BE2C (cell line): Measurements from ENCODE around the gene HOXC9.

Source experiments
- DNase-seq: peaks from one replicate; pipeline ENCODE4 v3.0.0-alpha.2; 2020
- H3K27me3 ChIP-seq: fragments of 250-450 bp; sonication (Bioruptor Pico); 2 replicates; pipeline ENCODE4 v1.5.1; 2020; ENCODE audit warnings: mild to moderate bottlenecking
- H3K36me3 ChIP-seq: fragments of 250-450 bp; sonication (Bioruptor Pico); 2 replicates; pipeline ENCODE4 v1.5.1; 2020; ENCODE audit warnings: mild to moderate bottlenecking
- H3K4me1 ChIP-seq: fragments of 250-450 bp; sonication (Bioruptor Pico); 2 replicates; pipeline ENCODE4 v1.5.1; 2020
- H3K4me3 ChIP-seq: 2 replicates; pipeline ENCODE4 v1.5.1; 2011; ENCODE audit warnings: low read depth, low read length
- H3K9me3 ChIP-seq: fragments of 250-450 bp; sonication (Bioruptor Pico); 2 replicates; pipeline ENCODE4 v1.5.1; 2020
- TF ChIP-seq, protein P1 (sequence below): IDR thresholded peaks from 2 replicates; pipeline ENCODE4 v1.5.1; 2012; ENCODE audit warnings: mild to moderate bottlenecking, low read depth, low read length

HOXC9 gene

DNA sequence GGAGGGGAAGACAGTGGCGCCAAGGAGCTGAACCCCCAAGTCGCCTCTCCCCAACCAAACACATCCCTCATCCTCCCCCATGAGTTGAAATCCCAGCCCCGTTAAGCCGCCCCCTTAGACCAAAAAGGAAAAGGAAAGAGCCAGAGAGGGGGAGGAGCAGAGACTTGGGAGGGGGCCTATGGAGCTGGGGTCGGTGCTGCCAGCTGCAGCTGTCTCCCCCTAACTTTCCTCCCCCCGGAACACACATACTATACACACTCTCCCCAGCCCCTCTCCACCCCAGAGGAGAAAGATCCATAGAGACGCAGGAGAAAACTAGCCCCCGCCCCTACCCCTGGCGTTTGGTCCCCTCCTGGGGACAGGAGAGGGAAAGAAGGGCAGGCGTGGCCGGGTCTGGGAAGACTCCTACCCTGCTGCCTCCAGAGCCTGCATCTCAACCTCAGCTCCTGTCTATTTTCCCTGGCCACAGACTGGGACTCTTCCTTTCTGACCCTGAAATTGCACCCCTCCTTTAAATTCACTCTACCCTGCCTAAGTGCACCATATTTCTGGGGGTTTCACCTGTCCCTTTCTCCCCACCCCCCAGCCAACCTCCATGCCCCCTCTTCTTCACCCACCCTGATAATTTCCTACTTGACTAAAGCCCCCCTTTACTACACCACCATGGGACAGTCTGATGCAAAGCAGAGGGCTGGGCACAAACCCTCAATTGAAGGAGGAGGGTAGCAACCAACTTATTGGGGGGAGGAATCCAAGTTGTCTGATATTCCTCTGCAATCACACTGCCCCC lies 1.7 kb upstream of the HOXC9 start:
- H3K9me3 ChIP-seq: no peaks in the 10 kb centered on the region
- H3K36me3 ChIP-seq: no peaks in the 10 kb centered on the region
- H3K4me3 ChIP-seq: peak overlapping the region; percentile 95
- peaks cover 5% of the 10 kb centered on the region; the same call in 1 of the 2 replicates for H3K4me1 ChIP-seq
- DNase-seq: no peak
- no peaks in the 10 kb centered on the region for H3K27me3 ChIP-seq
- TF ChIP-seq, protein P1, sequence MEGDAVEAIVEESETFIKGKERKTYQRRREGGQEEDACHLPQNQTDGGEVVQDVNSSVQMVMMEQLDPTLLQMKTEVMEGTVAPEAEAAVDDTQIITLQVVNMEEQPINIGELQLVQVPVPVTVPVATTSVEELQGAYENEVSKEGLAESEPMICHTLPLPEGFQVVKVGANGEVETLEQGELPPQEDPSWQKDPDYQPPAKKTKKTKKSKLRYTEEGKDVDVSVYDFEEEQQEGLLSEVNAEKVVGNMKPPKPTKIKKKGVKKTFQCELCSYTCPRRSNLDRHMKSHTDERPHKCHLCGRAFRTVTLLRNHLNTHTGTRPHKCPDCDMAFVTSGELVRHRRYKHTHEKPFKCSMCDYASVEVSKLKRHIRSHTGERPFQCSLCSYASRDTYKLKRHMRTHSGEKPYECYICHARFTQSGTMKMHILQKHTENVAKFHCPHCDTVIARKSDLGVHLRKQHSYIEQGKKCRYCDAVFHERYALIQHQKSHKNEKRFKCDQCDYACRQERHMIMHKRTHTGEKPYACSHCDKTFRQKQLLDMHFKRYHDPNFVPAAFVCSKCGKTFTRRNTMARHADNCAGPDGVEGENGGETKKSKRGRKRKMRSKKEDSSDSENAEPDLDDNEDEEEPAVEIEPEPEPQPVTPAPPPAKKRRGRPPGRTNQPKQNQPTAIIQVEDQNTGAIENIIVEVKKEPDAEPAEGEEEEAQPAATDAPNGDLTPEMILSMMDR: no peak; the same call in 1 of the 2 replicates

DNA sequence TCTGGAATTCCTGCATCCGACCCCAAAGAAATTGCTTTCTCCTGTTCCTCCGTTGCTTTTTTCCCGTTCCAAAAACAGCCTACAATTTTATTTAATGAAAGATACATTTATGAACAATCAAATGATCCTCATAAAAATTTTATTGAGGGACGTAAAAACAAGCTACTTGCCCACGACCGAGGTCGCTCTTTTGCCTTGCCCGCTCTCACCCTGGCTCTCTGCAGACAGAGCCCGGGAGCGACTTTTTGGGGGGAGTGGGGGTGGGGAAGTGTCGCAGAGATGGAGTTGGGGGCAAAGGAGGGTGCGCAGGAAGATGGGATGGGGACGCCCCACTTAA lies 1.1 kb upstream of the HOXC9 start:
- no peaks in the 10 kb centered on the region for H3K27me3 ChIP-seq
- peak overlapping the region; percentile 95 for H3K4me3 ChIP-seq
- no peak for DNase-seq
- no peaks in the 10 kb centered on the region for H3K36me3 ChIP-seq
- H3K9me3 ChIP-seq: no peaks in the 10 kb centered on the region
- TF ChIP-seq, protein P1: peak; percentile 12; the same call in 1 of the 2 replicates
- peaks cover 9% of the 10 kb centered on the region for H3K4me1 ChIP-seq

DNA sequence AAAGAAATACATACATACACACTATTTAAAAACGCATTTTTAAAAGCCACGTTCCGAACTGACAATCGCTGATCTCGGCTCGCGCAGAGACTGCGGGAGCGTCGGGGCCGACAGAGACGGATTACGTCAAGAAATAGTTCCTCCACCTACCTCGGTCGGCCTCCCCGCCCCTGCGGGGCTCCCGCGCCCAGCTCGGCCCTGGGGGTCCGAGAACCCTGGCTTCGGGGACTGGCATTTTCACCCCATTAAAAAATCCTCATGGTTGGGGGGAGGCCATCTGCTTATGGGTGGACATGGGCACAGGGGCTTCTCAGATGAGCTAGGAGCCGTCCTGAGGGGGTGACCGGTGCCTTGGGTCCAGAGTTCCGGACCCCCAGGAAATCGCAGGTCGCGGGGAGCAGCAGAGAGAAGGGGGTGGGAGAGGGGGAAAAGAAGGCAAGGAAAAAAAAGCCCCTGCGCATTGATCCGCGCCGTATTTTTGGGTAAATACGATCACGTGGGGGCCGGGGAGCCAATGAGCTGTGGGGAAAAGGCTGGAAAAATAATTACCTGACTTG lies 324 bp upstream of the HOXC9 start:
- Histone ChIP-seq H3K4me3 (peak overlapping the region; percentile 95), H3K36me3 (no peaks in the 10 kb centered on the region), H3K9me3 (no peaks in the 10 kb centered on the region), H3K27me3 (no peaks in the 10 kb centered on the region), H3K4me1 (peaks cover 11% of the 10 kb centered on the region)
- TF ChIP-seq, protein P1: no peak
- peak; percentile 77 for DNase-seq

DNA sequence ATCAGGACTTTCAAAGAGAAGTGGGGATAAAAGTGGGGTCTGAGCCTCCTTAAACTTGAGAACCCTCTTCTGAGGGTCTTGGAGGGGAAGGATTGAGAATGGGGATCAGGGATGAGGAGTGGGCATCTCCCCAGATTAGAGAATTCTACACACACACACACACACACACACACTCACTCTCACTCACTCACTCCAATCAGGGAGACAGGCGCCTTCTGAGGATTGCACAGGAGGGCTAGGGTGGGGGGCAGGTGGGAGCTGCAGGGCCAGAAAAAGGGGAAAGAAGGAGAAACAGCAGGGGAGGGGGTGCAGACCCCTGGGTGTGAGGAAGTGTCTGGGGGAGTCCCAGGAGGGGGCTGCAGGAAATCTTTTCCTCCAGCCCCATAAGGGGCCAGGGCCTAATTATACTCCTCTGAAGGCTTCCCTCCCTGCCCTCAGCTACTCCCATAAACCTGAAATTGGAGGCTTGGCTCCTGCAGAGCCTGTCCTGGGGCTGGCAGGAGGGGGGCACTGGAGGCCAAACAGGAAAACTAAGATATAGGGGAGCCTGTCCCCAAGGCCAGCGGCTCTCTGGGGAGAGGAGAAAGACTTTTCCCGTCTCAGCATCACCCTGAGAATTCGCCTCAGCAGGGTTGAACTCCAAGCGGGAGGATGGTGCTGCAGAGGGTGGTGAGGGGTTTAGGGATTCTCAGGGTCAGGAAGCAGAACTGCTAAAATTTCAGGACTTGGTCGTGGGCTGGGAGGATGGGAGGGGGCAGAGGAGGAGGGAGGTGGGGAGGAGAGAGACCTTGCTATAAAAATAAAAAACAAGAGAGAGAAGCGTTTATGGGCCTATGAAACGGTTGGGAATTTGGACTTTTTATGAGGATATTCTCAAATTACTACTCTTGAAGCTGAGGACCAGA lies 1.6 kb downstream of the HOXC9 start:
- no peak for DNase-seq
- H3K36me3 ChIP-seq: no peaks in the 10 kb centered on the region
- H3K27me3 ChIP-seq: no peaks in the 10 kb centered on the region
- TF ChIP-seq, protein P1: no peak
- peaks cover 14% of the 10 kb centered on the region for H3K4me1 ChIP-seq
- H3K9me3 ChIP-seq: no peaks in the 10 kb centered on the region
- peak overlapping the region; percentile 95 for H3K4me3 ChIP-seq

DNA sequence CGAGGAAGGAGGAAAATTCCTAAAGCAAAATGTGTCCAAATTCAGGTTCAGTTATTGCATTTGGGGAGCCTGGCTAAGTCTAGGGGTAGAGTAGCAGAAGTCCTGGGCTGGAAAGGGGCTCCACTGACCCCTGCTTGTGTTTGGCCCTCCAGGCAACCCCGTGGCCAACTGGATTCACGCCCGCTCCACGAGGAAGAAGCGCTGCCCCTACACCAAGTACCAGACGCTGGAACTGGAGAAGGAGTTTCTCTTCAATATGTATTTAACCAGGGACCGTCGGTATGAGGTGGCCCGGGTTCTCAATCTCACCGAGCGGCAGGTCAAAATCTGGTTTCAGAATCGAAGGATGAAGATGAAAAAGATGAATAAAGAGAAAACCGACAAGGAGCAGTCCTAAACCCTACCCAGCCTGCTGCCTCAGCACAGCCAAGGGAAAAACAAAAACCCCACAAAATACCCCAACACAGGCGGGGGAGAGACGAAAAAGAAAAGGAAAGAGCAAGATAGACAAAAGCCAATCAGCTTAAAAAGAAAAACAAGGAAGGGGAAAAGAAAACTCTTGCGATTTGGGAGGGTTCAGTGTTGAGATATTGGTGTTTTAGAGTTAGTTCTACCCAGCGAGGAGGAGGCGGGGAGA lies 2.4 kb downstream of the HOXC9 start:
- H3K36me3 ChIP-seq: no peaks in the 10 kb centered on the region
- H3K27me3 ChIP-seq: no peaks in the 10 kb centered on the region
- DNase-seq: no peak
- H3K4me3 ChIP-seq: no peak overlapping the region
- TF ChIP-seq, protein P1: no peak
- peaks cover 17% of the 10 kb centered on the region for H3K4me1 ChIP-seq
- no peaks in the 10 kb centered on the region for H3K9me3 ChIP-seq
